PFSK-1 (cell line): ENCODE measurements around the gene NXPH4.

Experiments
- FOXP2 ChIP-seq: optimal IDR thresholded peaks from 2 replicates; pipeline ENCODE3; 2011; ENCODE audit warnings: borderline replicate concordance, control low read depth, inconsistent platforms; ENCODE audit not compliant: insufficient read depth; ENCODE audit errors: extremely low read length, extremely low read depth
- POLR2AphosphoS5 ChIP-seq: IDR thresholded peaks from 2 replicates; pipeline ENCODE4 v1.6.1; 2012; ENCODE audit warnings: low read depth, mild to moderate bottlenecking, control low read depth, low read length, moderate library complexity
- REST ChIP-seq, 2 experiments: IDR thresholded peaks; 2 replicates each; pipeline versions ENCODE4 v1.6.1 to v1.8.0; 2011 to 2012; ENCODE audit warnings: low read depth in 2 of 2, low read length in 2 of 2, control low read depth in 1 of 2, inconsistent platforms in 1 of 2, mild to moderate bottlenecking in 1 of 2, moderate library complexity in 1 of 2; ENCODE audit not compliant: insufficient read depth in 1 of 2
- SIN3A ChIP-seq: IDR thresholded peaks from 2 replicates; pipeline ENCODE4 v1.6.1; 2012; ENCODE audit warnings: mild to moderate bottlenecking, low read length, moderate library complexity, borderline replicate concordance; ENCODE audit not compliant: insufficient read depth
- TAF1 ChIP-seq: IDR thresholded peaks from 2 replicates; pipeline ENCODE4 v1.6.1; 2012; ENCODE audit warnings: low read length, control low read depth, borderline replicate concordance; ENCODE audit not compliant: insufficient read depth

Gene NXPH4

DNA sequence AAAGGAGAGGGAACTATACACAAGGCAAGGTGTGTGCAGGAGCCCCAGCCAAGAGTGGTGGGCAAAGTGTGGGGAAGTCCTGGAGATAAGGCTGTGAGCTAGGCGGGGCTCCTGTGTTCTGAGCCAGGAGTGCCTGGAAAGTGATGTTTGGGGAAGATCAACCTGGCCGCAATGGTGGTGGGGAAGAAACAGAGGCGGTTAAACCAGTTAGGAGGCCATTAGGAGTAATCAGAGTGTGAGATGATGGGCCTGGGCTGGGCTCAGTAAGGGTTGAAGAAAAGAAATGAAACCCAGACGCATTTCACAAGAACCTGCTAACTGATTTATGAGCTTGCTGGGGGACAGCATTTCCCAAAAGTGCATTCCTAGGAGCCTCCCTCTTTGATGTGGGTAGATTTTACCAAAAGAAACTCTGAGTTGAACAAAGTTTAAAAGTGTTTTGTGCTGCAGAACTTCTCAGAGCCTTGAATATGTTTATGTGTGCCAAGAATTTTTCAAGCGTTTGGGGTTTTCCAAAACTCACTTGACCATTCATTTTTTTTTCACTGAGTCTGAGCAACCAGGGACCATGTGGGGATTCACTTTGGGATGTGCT is 34.9 kb upstream of the NXPH4 start:
- no peak for TF ChIP-seq REST (IDR thresholded peaks at IDR 0.05; ENCODE audit: insufficient read depth in 1 of 2, low read depth in 2 of 2, low read length in 2 of 2)
- no peak for TF ChIP-seq FOXP2
- no peak for TF ChIP-seq POLR2AphosphoS5
- no peak for TF ChIP-seq TAF1
- no peak for TF ChIP-seq SIN3A

GRCh38 chr12:57182918-57183575 is 33.5 kb upstream of the NXPH4 start:
- TF ChIP-seq POLR2AphosphoS5 (no peak), SIN3A (no peak), REST (IDR thresholded peaks at IDR 0.05; ENCODE audit: insufficient read depth in 1 of 2, low read depth in 2 of 2, low read length in 2 of 2) (no peak), FOXP2 (no peak), TAF1 (no peak)

GRCh38 chr12:57183939-57184725 is 32.5 kb upstream of the NXPH4 start:
- no peak for TF ChIP-seq TAF1
- TF ChIP-seq FOXP2: no peak
- no peak for TF ChIP-seq REST (IDR thresholded peaks at IDR 0.05; ENCODE audit: insufficient read depth in 1 of 2, low read depth in 2 of 2, low read length in 2 of 2)
- TF ChIP-seq SIN3A: no peak
- no peak for TF ChIP-seq POLR2AphosphoS5

GRCh38 chr12:57185403-57185802 is 31.2 kb upstream of the NXPH4 start:
- TF ChIP-seq REST (IDR thresholded peaks at IDR 0.05; ENCODE audit: insufficient read depth in 1 of 2, low read depth in 2 of 2, low read length in 2 of 2) (no peak), SIN3A (no peak), FOXP2 (no peak), POLR2AphosphoS5 (no peak), TAF1 (no peak)
